Activated CD8-positive, alpha-beta T cell treated with anti-CD3 and anti-CD28 coated beads, Interleukin-2, amount 10 ng/mL, durations not matched to agents 7 days and 5 days (primary cell): Measurements from ENCODE around the gene MYO15B. TPM values are rescaled to one million over a fixed set of nuclear protein-coding genes. Genes with fewer than 3 reads are reported as not detected.
A peak's percentile ranks its signal among the peaks of the same experiment; 100 is the strongest.

ENCODE experiments used
- ATAC-seq: fragments of 150-1000 bp; cut with Tn5 transposase; one replicate; pipeline ENCODE4 v1.10.0; 2021; ENCODE audit warnings: moderate library complexity
- CTCF ChIA-PET: fragments of 350-600 bp; sonication (Branson Sonifier 250); formaldehyde crosslinking; loops from one replicate; lab custom pipeline; 2021; ENCODE audit warnings: antibody characterized with exemption; lab: Charles Lee
- POLR2A ChIA-PET: fragments of 350-600 bp; sonication (Branson Sonifier 250); formaldehyde crosslinking; loops from one replicate; lab custom pipeline; 2021; ENCODE audit warnings: antibody characterized with exemption; lab: Charles Lee
- DNase-seq: peaks from one replicate; pipeline ENCODE4 v3.0.0-alpha.2; 2020
- H3K27ac Mint-ChIP-seq: one replicate; pipeline ENCODE4 v1.8.0; 2021; ENCODE audit warnings: mild to moderate bottlenecking, mixed read lengths
- H3K27me3 Mint-ChIP-seq: one replicate; pipeline ENCODE4 v1.8.0; 2021; ENCODE audit warnings: low read depth, mixed read lengths
- H3K36me3 Mint-ChIP-seq: one replicate; pipeline ENCODE4 v1.8.0; 2021; ENCODE audit warnings: low read depth, mixed read lengths
- H3K4me1 Mint-ChIP-seq: one replicate; pipeline ENCODE4 v1.8.0; 2021; ENCODE audit warnings: low read depth, mixed read lengths
- H3K4me3 Mint-ChIP-seq: one replicate; pipeline ENCODE4 v1.8.0; 2021; ENCODE audit warnings: mild to moderate bottlenecking, mixed read lengths
- H3K9me3 Mint-ChIP-seq: one replicate; pipeline ENCODE4 v1.8.0; 2022; ENCODE audit warnings: mixed read lengths; ENCODE audit not compliant: insufficient read depth
- total RNA-seq, 2 experiments: library from RNA; stranded (reverse); gene quantifications; one replicate each; pipeline ENCODE4 v1.2.3, GENCODE V29; 2021

Gene MYO15B
- total RNA-seq, 2 experiments from 2014 or later, result 26.9 to 27.8 TPM

GRCh38 chr17:75563063-75563758 lies 24.4 kb upstream of the MYO15B start:
- ATAC-seq (no peak), DNase-seq (no peak)
- no peaks in the 10 kb centered on the region for H3K27me3 Mint-ChIP-seq
- ChIA-PET CTCF (no interaction called here), POLR2A (no interaction called here)
- H3K27ac Mint-ChIP-seq, result no peak overlapping the region
- H3K36me3 Mint-ChIP-seq, result no peaks in the 10 kb centered on the region
- no peaks in the 10 kb centered on the region for H3K9me3 Mint-ChIP-seq
- H3K4me1 Mint-ChIP-seq, result no peaks in the 10 kb centered on the region
- no peak overlapping the region for H3K4me3 Mint-ChIP-seq

- no peaks in the 10 kb centered on the region for H3K36me3 Mint-ChIP-seq
- H3K4me1 Mint-ChIP-seq, result no peaks in the 10 kb centered on the region
- H3K9me3 Mint-ChIP-seq, result no peaks in the 10 kb centered on the region
- DNase-seq (no peak), ATAC-seq (no peak)
- no peaks in the 10 kb centered on the region for H3K27me3 Mint-ChIP-seq
- ChIA-PET CTCF (no interaction called here), POLR2A (no interaction called here)
- H3K27ac Mint-ChIP-seq, result no peak overlapping the region
- no peak overlapping the region for H3K4me3 Mint-ChIP-seq
Observed at GRCh38 chr17:75564195-75564594, 23.4 kb upstream of the MYO15B start.

- POLR2A ChIA-PET, result no interaction called here
- Mint-ChIP-seq H3K36me3 (no peaks in the 10 kb centered on the region), H3K27me3 (no peaks in the 10 kb centered on the region), H3K4me3 (no peak overlapping the region), H3K4me1 (no peaks in the 10 kb centered on the region), H3K27ac (no peak overlapping the region), H3K9me3 (no peaks in the 10 kb centered on the region)
- CTCF ChIA-PET, result no interaction called here
- ATAC-seq (no peak), DNase-seq (no peak)
Observed at GRCh38 chr17:75565066-75565465, 22.5 kb upstream of the MYO15B start.

GRCh38 chr17:75565618-75566017 lies 22.0 kb upstream of the MYO15B start:
- H3K4me3 Mint-ChIP-seq, result no peak overlapping the region
- no peaks in the 10 kb centered on the region for H3K36me3 Mint-ChIP-seq
- H3K27me3 Mint-ChIP-seq, result no peaks in the 10 kb centered on the region
- no peak for ATAC-seq
- H3K27ac Mint-ChIP-seq, result no peak overlapping the region
- ChIA-PET POLR2A (no interaction called here), CTCF (no interaction called here)
- H3K9me3 Mint-ChIP-seq, result no peaks in the 10 kb centered on the region
- H3K4me1 Mint-ChIP-seq, result no peaks in the 10 kb centered on the region
- DNase-seq, result no peak

- H3K36me3 Mint-ChIP-seq, result no peaks in the 10 kb centered on the region
- DNase-seq, result no peak
- H3K9me3 Mint-ChIP-seq, result no peaks in the 10 kb centered on the region
- no peak overlapping the region for H3K4me3 Mint-ChIP-seq
- H3K27ac Mint-ChIP-seq, result no peak overlapping the region
- POLR2A ChIA-PET, result no interaction called here
- peaks cover 4% of the 10 kb centered on the region for H3K4me1 Mint-ChIP-seq
- no peak for ATAC-seq
- CTCF ChIA-PET, result no interaction called here
- no peaks in the 10 kb centered on the region for H3K27me3 Mint-ChIP-seq
Observed at GRCh38 chr17:75566416-75566815, 21.2 kb upstream of the MYO15B start.

- ATAC-seq, result no peak
- Mint-ChIP-seq H3K4me1 (peaks cover 5% of the 10 kb centered on the region), H3K27me3 (no peaks in the 10 kb centered on the region), H3K9me3 (no peaks in the 10 kb centered on the region), H3K36me3 (no peaks in the 10 kb centered on the region), H3K27ac (no peak overlapping the region), H3K4me3 (no peak overlapping the region)
- CTCF ChIA-PET, result no interaction called here
- DNase-seq, result no peak
- POLR2A ChIA-PET, result no interaction called here
Observed at GRCh38 chr17:75566834-75567233, 20.8 kb upstream of the MYO15B start.

GRCh38 chr17:75568412-75569255 lies 19.0 kb upstream of the MYO15B start:
- Mint-ChIP-seq H3K36me3 (no peaks in the 10 kb centered on the region), H3K4me3 (no peak overlapping the region), H3K4me1 (peaks cover 5% of the 10 kb centered on the region), H3K27me3 (no peaks in the 10 kb centered on the region), H3K27ac (no peak overlapping the region), H3K9me3 (no peaks in the 10 kb centered on the region)
- POLR2A ChIA-PET, result no interaction called here
- DNase-seq, result no peak
- no peak for ATAC-seq
- CTCF ChIA-PET, result no interaction called here

- Mint-ChIP-seq H3K36me3 (no peaks in the 10 kb centered on the region), H3K4me3 (no peak overlapping the region), H3K27me3 (no peaks in the 10 kb centered on the region), H3K27ac (no peak overlapping the region), H3K9me3 (no peaks in the 10 kb centered on the region), H3K4me1 (peaks cover 5% of the 10 kb centered on the region)
- ChIA-PET POLR2A (interaction anchor here (1.1 to 1.7 kb wide), 3 partner anchors 11 to 35 kb away, joined by 3 to 5 read pairs (median 4); partner anchors contain the start of gene MYO15B), CTCF (interaction anchor here (1.8 kb wide), 1 partner anchor 11 kb away, joined by 10 read pairs; no protein-coding TSS in a partner anchor)
- ATAC-seq (no peak), DNase-seq (no peak)
Observed at GRCh38 chr17:75570034-75570676, 17.4 kb upstream of the MYO15B start.

- no peaks in the 10 kb centered on the region for H3K9me3 Mint-ChIP-seq
- no peak overlapping the region for H3K4me3 Mint-ChIP-seq
- DNase-seq, result no peak
- H3K36me3 Mint-ChIP-seq, result no peaks in the 10 kb centered on the region
- CTCF ChIA-PET, result interaction anchor here (0.9 to 1.8 kb wide), 4 partner anchors 11 to 54 kb away, joined by 4 to 10 read pairs (median 6); partner anchors contain the start of genes MYO15B and TSEN54
- H3K27me3 Mint-ChIP-seq, result no peaks in the 10 kb centered on the region
- peaks cover 5% of the 10 kb centered on the region for H3K4me1 Mint-ChIP-seq
- POLR2A ChIA-PET, result interaction anchor here (1.1 to 1.7 kb wide), 5 partner anchors 10 to 36 kb away, joined by 3 to 5 read pairs (median 4); partner anchors contain the start of gene MYO15B
- ATAC-seq, result no peak
- peak overlapping the region; percentile 90 for H3K27ac Mint-ChIP-seq
Observed at GRCh38 chr17:75570772-75571171, 16.8 kb upstream of the MYO15B start.

GRCh38 chr17:75571197-75571884 lies 16.3 kb upstream of the MYO15B start:
- peak overlapping the region; percentile 90 for H3K27ac Mint-ChIP-seq
- ATAC-seq (peak; percentile 70), DNase-seq (peak; percentile 55)
- CTCF ChIA-PET, result interaction anchor here (0.9 to 1.8 kb wide), 4 partner anchors 10 to 55 kb away, joined by 4 to 10 read pairs (median 6); partner anchors contain the start of genes MYO15B and TSEN54
- H3K36me3 Mint-ChIP-seq, result no peaks in the 10 kb centered on the region
- POLR2A ChIA-PET, result interaction anchor here (0.6 to 1.7 kb wide), 7 partner anchors 10 to 233 kb away, joined by 3 to 5 read pairs (median 3); partner anchors contain the start of genes MYO15B and TMEM94
- H3K4me1 Mint-ChIP-seq, result peaks cover 5% of the 10 kb centered on the region
- no peak overlapping the region for H3K4me3 Mint-ChIP-seq
- no peaks in the 10 kb centered on the region for H3K27me3 Mint-ChIP-seq
- no peaks in the 10 kb centered on the region for H3K9me3 Mint-ChIP-seq

GRCh38 chr17:75571885-75572215 lies 15.8 kb upstream of the MYO15B start:
- no peak overlapping the region for H3K27ac Mint-ChIP-seq
- DNase-seq (no peak), ATAC-seq (no peak)
- H3K4me1 Mint-ChIP-seq, result peaks cover 5% of the 10 kb centered on the region
- no peaks in the 10 kb centered on the region for H3K9me3 Mint-ChIP-seq
- no peak overlapping the region for H3K4me3 Mint-ChIP-seq
- H3K36me3 Mint-ChIP-seq, result no peaks in the 10 kb centered on the region
- CTCF ChIA-PET, result interaction anchor here (1.0 to 1.8 kb wide), 3 partner anchors 10 to 55 kb away, joined by 6 to 10 read pairs (median 7); partner anchors contain the start of gene TSEN54
- H3K27me3 Mint-ChIP-seq, result no peaks in the 10 kb centered on the region
- POLR2A ChIA-PET, result interaction anchor here (0.6 to 1.7 kb wide), 5 partner anchors 9 to 234 kb away, joined by 3 to 5 read pairs (median 3); partner anchors contain the start of gene TMEM94
